Activated CD8-positive, alpha-beta memory T cell treated with anti-CD3 and anti-CD28 coated beads for 4 hours (primary cell): ENCODE results near the gene PRKAR2A.

Experiments used
- DNase-seq, 2 donors: peaks; one replicate each; pipeline ENCODE4 v3.0.0-alpha.2; 2020; ENCODE audit warnings: low read depth in 2 of 2

PRKAR2A gene

GRCh38 chr3:48847504-48848423 lies at the start of gene PRKAR2A:
PRKAR2A (minus strand) TSS chr3:48847874; CDS start chr3:48847596, 278 bp downstream.
- peak; percentile 65 to 73 for DNase-seq

- DNase-seq, result no peak
Observed at GRCh38 chr3:48896936-48897335, 49.3 kb upstream of the PRKAR2A start.

GRCh38 chr3:48894516-48894915 lies 46.8 kb upstream of the PRKAR2A start:
- no peak for DNase-seq

DNA sequence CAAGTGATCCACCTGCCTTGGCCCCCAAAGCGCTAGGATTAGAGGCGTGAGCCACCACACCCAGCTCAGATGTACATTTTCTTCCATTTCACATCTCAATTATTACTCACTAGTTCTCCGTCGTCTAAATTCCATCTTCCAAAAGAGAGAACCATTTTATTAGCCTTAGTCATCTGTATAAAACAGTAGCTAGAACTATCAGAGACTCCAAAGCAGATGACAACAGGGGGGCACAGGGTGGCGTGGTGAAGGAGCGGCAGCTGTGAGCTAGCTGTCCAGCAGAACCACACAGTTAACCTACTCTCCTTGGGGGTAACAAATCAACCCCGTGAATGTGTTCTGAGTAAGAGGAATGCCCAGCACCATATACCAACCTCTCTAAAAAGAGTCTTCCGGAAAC lies 43.9 kb upstream of the PRKAR2A start:
- no peak for DNase-seq

GRCh38 chr3:48885753-48886152 lies 38.1 kb upstream of the PRKAR2A start:
- DNase-seq, result no peak

DNA sequence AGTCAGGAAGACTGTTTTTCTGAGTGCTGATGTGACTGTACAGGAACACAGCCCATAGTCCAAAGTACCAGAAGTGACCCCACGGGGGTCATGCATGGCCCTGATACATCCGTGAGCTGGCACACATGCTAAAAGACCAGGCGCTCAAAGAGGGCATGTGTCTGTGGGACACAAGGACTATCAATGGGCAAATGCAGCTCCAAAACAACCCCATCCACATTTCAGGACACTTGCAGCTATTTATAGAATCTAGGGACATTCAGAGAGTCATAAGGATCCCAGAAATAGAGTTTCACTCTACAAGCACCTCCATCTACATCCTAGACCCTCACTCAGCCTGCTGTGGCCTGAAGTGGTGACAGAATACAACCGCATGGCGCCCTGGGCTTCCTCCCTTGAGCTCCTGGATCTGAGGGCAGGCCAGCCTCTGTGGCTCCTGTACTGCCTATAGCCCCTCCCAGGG lies 34.0 kb upstream of the PRKAR2A start:
- DNase-seq, result no peak

- no peak for DNase-seq
Observed at GRCh38 chr3:48881006-48881405, 33.3 kb upstream of the PRKAR2A start.

GRCh38 chr3:48879994-48880377 lies 32.3 kb upstream of the PRKAR2A start:
- no peak for DNase-seq

DNA sequence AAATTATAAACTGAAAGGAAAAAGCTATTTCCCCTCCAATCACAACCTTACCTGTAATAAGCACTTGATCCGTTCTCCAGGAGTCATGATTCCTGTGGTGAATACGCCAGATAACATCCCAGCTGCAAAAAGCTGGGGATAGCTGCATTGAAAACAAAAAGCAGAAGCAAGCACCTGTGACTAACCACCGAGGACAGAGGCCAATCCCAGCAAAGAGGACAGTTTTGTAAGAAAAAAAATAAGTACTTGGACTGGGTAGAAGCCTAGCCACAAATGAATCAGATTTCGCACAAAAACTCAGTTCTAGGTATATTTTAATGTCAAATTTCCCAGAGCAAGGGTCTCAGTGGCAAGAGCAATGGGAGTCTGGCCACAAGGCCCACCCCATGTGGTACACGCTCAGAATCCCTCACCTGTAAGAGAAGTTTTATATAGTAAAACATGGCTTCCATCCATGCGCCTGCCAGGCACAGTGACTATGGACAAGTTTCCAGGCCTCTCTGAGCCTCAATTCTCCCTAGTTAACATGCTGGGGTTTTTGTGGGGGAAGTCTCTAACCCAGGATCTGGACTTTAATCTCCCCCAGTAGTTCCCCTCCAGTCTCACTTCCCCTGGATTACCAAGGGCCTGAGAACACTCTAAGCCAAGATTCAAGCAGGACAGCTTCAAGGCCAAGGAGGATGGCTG lies 31.8 kb upstream of the PRKAR2A start:
- DNase-seq, result no peak

GRCh38 chr3:48877671-48878070 lies 30.0 kb upstream of the PRKAR2A start:
- no peak for DNase-seq

- DNase-seq, result no peak
Observed at GRCh38 chr3:48863122-48863521, 15.4 kb upstream of the PRKAR2A start.

GRCh38 chr3:48859206-48859605 lies 11.5 kb upstream of the PRKAR2A start:
- DNase-seq, result no peak

DNA sequence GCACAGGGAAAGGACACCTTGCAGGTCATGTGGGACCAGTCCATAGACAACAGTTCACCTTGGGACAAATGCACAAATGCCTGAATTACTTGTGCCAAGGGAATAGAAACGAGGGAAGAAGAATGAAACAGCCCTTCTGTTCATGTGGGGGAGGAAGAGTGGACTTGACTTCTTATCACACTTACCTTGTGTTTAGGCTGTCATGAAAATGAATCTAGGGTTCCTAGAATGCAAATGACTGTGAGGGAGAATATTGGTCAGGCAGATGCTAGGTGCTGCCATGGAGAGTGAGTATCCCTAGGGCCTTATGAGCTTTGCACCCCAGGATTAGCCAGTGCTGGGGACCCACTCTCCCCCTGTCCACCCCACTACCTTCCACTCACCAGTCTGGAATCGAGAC lies 11.0 kb upstream of the PRKAR2A start:
- no peak for DNase-seq

GRCh38 chr3:48857641-48858040 lies 10.0 kb upstream of the PRKAR2A start:
- no peak for DNase-seq

DNA sequence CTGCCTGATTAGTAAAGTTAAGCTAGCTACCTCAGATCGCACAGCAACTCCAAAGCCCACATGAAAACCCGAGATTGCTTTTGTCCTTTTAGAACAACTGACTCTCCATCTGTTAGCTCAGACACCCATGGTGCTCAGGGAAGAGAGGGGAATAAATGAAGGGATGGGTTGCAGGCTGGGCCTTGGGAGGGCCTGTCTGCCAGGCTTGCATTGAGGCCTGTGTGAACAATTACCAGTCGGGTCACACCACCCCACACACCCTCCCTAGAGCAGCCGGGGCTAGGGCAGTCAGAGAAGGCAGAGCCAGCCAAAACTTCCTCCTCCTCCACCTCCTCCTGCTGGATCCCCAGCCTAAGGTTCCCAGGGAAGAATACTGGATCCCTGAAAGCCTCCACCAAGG lies 8.8 kb upstream of the PRKAR2A start:
- DNase-seq, result no peak

DNA sequence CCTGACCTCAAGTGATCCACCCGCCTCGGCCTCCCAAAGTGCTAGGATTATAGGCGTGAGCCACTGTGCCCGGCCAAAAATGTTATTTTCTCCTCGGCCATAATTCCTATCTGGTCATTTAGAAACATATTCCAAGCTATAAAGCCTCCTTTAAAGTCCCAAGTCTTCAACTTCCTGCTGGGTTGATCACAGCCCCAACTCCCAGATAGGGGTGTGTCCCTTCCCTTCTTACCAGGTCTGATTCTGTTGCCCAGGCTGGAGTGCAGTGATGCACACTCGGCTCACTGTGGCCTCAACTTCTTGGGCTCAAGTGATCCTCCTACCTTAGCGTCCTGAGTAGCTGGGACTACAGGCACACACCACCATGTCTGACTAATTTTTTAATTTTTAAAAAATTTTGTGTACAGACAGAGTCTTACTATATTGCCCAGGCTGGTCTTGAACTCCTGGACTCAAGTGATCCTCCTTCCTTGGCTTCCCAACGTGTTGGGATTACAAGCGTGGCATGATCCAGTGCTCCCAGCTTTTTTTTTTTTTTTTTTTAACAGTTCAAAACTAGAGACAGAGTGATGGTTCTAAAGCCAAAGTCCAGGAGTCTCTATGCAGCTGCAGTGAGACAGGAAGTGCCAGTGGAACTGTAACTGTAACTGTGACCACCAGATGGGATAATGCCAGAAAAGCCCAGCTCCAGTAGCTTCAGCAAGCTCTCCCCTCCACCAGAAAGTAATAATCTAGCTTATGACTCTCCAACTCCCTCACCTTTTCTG lies 8.2 kb upstream of the PRKAR2A start:
- no peak for DNase-seq

DNA sequence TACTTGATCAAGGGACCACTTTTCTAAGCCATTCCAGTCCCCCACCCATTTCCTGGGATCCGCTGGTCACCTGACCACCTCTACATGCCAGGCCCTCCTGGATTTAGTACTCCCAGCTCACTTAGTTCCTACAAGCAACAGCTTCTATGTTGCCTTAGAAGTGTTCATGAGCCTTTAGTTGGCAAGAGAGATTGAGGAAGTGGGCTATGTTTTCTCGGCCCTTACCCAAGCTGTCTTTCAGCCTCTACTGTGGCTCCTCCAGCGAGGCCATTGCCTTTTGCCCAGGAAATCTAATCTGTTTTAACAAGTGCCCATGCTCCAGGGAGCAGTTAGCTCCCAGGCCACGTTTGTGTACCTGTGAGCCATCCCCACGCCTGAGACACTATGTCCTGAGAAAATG lies 4.5 kb upstream of the PRKAR2A start:
- DNase-seq, result no peak

DNA sequence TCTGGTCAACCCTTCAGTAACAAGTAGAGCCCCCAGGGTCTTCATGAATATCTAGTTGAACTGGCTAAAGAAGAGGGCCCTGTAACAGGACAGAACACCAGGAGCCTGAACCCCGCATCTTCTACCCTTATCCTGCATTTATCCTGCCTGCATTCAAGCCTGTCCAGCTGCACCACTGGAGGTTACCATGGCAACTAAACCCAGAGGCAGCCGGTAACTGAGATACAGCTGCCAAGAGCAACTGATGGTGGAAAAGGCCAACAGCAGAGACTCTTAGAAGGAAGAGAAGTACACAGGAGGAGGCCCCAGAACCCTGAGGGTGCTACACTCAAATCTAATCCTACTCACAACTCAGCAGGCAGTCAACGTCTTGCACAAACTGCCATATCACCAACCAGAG lies 3.7 kb upstream of the PRKAR2A start:
- no peak for DNase-seq

GRCh38 chr3:48848816-48849515 lies 1.3 kb upstream of the PRKAR2A start:
- DNase-seq, result no peak

DNA sequence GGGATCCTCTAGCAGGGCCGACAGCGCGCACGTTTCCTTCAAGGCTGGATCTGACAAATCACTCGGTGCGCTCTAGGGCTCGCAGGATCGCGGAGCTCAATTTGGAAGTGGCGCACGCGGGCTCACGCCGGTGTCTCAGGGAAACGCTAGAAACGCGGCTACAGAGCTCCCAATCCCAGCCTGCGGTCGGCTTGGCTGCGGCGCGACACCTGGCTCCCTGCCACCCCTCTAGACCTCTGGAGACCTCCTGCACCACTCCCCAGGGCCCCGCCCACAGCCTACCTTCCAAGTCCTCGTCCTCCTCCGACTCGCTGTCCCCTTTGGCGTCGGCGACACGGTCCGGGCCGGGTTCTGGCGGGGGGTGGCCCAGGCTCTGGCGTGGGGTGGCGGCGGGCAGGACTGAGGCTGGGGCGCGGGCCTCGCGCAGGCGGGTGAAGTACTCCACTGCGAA lies 596 bp downstream of the PRKAR2A start:
- DNase-seq, result peak; percentile 18 to 19

DNA sequence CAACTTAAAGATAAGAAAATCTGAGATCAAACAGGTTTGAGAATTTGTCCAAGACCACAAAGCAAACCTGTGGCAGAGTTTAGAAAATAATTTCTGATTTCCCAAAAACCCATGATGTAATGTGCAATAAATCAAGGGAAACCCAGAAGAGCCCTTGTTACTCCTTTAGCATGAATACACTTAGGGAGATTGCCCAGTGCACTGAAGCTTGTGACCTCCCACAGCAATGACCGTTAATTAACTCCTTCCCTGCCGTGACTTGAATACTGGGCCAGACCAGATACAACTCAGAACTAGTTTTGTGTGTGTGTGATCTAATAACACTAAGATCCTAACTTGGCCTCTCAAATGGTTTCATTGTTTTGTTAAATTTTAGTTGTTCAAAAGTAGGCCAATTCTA lies 2.5 kb downstream of the PRKAR2A start:
- no peak for DNase-seq

GRCh38 chr3:48837163-48837562 lies 10.5 kb downstream of the PRKAR2A start:
- DNase-seq, result no peak
